Dendritic cell treated with granulocyte-macrophage colony-stimulating factor and Interleukin-4, amounts not matched to agents 40 ng/mL and 50 ng/mL, for 4 days (primary cell): ENCODE data around the gene LYZ.

Experiments used
- H3K27ac Mint-ChIP-seq: one replicate; pipeline ENCODE4 v1.8.0; 2022; ENCODE audit warnings: mild to moderate bottlenecking, mixed read lengths
- H3K27me3 Mint-ChIP-seq: one replicate; pipeline ENCODE4 v1.8.0; 2022; ENCODE audit warnings: mild to moderate bottlenecking, mixed read lengths
- H3K36me3 Mint-ChIP-seq: one replicate; pipeline ENCODE4 v1.8.0; 2022; ENCODE audit warnings: low read depth, mixed read lengths
- H3K4me1 Mint-ChIP-seq: one replicate; pipeline ENCODE4 v1.8.0; 2022; ENCODE audit warnings: low read depth, mixed read lengths
- H3K4me3 Mint-ChIP-seq: one replicate; pipeline ENCODE4 v1.8.0; 2022; ENCODE audit warnings: mild to moderate bottlenecking, moderate library complexity, mixed read lengths
- H3K9me3 Mint-ChIP-seq: one replicate; pipeline ENCODE4 v1.8.0; 2022; ENCODE audit warnings: mixed read lengths
- intact Hi-C: fragments of 100-400 bp; cut with micrococcal nuclease; formaldehyde crosslinking; loops from one replicate; pipeline ENCODE4 v1.15.0; 2022

LYZ gene

GRCh38 chr12:69331519-69331908 is 16.7 kb upstream of the LYZ start:
- H3K4me3 Mint-ChIP-seq: peak overlapping the region; percentile 69
- peak overlapping the region; percentile 85 for H3K27ac Mint-ChIP-seq
- H3K9me3 Mint-ChIP-seq: no peaks in the 10 kb centered on the region
- H3K36me3 Mint-ChIP-seq: no peaks in the 10 kb centered on the region
- intact Hi-C loops: no loop called here
- peaks cover 65% of the 10 kb centered on the region for H3K4me1 Mint-ChIP-seq
- no peaks in the 10 kb centered on the region for H3K27me3 Mint-ChIP-seq

DNA sequence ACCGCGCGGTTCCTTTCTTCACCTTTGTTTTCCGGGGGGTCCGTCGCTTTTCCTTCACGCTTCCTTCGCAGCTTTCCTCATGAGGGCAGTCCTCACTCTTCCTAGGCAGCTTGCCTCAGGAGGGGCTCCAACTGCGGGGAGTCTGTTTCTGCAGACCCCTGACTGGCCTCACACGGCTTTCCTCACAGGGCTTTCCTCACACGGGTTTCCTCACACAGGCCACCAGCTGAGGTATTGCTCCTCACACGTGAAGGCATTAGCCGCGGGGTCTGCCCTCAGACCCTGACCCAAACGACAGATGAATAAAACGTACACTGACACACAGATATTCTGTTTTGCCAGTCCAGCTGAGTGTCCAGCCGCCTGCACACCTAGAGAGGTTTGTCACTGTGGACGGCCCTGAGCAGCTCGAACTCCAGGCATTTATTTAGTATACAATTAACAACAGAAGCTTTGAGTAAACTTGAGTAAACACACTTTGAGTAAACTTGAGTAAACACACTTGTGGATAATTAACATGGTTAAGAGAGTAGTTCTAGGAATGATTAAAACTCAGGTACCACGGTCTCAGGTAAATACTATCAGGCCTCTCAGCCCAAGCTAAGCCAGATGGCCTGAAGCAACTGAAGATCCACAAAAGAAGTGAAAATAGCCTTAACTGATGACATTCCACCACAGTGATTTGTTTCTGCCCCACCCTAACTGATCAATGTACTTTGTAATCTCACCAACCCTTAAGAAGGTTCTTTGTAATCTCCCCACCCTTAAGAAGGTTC is 16.1 kb upstream of the LYZ start:
- Mint-ChIP-seq H3K9me3 (no peaks in the 10 kb centered on the region), H3K36me3 (no peaks in the 10 kb centered on the region), H3K4me1 (peaks cover 68% of the 10 kb centered on the region), H3K27me3 (no peaks in the 10 kb centered on the region), H3K27ac (peak overlapping the region; percentile 85), H3K4me3 (peak overlapping the region; percentile 69)
- intact Hi-C loops: no loop called here

GRCh38 chr12:69332815-69333358 is 15.3 kb upstream of the LYZ start:
- peaks cover 69% of the 10 kb centered on the region for H3K4me1 Mint-ChIP-seq
- no peak overlapping the region for H3K4me3 Mint-ChIP-seq
- H3K27ac Mint-ChIP-seq: peak overlapping the region; percentile 85
- no peaks in the 10 kb centered on the region for H3K27me3 Mint-ChIP-seq
- intact Hi-C loops: no loop called here
- H3K36me3 Mint-ChIP-seq: no peaks in the 10 kb centered on the region
- no peaks in the 10 kb centered on the region for H3K9me3 Mint-ChIP-seq

- Mint-ChIP-seq H3K36me3 (no peaks in the 10 kb centered on the region), H3K27me3 (no peaks in the 10 kb centered on the region), H3K9me3 (no peaks in the 10 kb centered on the region), H3K4me1 (peaks cover 73% of the 10 kb centered on the region), H3K4me3 (no peak overlapping the region), H3K27ac (peak overlapping the region; percentile 32)
- intact Hi-C loops: no loop called here
Measured at GRCh38 chr12:69334158-69334557, 14.0 kb upstream of the LYZ start.

DNA sequence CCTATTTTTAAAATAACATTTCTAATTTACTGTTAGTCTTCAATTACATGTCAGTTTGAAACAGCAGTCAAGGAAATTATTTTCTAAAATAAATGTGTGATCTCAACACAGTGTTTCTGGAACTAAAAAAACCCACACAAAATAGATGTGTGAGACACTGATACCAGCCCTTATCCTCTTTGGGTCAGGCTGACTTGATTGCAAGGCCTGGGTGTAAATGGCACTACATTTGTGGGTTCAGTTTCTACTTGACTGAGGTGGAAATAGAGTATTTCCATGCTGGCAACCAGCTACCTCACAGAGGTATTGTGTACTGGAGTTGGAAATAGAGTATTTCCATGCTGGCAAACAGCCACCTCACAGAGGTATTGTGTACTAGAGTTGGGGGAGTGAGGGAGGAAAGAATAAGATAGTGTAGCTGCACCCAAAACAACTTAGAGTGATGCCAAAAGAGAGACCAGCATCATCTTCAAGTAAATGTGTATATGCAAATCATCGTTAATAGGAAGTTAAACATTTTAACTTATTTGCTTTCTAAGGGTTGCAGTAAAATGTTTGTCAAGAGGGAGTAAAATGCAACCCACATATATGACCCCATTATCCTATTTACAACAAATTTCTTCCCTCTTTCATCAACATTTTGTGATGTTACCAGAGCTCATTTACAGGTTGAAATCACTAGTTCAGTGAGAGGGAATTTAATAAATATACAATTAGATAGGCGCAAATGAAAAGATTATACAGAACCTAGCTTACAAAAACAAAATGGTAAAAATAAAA is 10.7 kb upstream of the LYZ start:
- no peaks in the 10 kb centered on the region for H3K9me3 Mint-ChIP-seq
- H3K27me3 Mint-ChIP-seq: no peaks in the 10 kb centered on the region
- H3K4me3 Mint-ChIP-seq: peak overlapping the region; percentile 17
- intact Hi-C loops: loop anchor here (1.0 kb wide), 1 partner anchor 11 kb away; the partner anchor contains the start of gene LYZ
- H3K27ac Mint-ChIP-seq: peak overlapping the region; percentile 82
- H3K36me3 Mint-ChIP-seq: no peaks in the 10 kb centered on the region
- H3K4me1 Mint-ChIP-seq: peaks cover 81% of the 10 kb centered on the region

DNA sequence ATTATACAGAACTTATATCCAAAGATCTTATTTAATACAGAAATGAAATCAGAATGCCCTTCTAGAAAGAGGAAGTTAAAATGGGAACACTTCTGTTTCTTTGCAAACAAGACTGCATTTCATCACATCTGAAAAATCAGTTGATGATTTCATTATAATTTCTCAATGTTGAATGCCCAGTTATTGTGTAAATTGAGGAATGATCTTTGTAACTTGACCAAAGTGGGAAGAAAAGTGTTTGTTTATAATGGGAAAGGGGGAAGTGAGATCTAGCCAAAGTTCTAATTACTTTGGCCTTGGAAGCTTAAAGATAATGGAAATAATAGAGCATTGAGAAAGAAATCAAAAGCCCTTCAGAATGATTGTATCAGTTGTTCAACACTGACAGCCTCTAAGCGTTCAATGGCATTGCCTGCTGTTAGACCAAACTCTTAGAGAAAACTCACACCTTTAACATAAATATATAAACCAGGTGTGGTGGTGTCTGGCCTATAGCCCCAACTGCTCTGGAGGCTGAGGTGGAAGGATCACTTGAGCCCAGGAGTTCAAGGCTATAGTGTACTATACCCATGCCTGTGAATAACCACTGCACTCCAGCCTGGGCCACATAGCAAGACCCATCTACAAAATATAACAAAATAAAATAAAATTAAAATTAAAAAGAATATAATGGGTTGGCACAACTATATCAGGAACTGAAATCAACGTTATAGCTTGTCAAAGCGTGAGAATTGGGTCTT is 9.9 kb upstream of the LYZ start:
- Mint-ChIP-seq H3K4me1 (peaks cover 81% of the 10 kb centered on the region), H3K27ac (peak overlapping the region; percentile 82), H3K9me3 (no peaks in the 10 kb centered on the region), H3K4me3 (peak overlapping the region; percentile 21), H3K36me3 (no peaks in the 10 kb centered on the region), H3K27me3 (no peaks in the 10 kb centered on the region)
- intact Hi-C loops: loop anchor here (1.0 kb wide), 1 partner anchor 10 kb away; the partner anchor contains the start of gene LYZ

GRCh38 chr12:69338936-69339335 is 9.2 kb upstream of the LYZ start:
- H3K4me1 Mint-ChIP-seq: peaks cover 85% of the 10 kb centered on the region
- no peaks in the 10 kb centered on the region for H3K27me3 Mint-ChIP-seq
- peak overlapping the region; percentile 82 for H3K27ac Mint-ChIP-seq
- H3K4me3 Mint-ChIP-seq: no peak overlapping the region
- no peaks in the 10 kb centered on the region for H3K36me3 Mint-ChIP-seq
- intact Hi-C loops: loop anchor here (1.0 kb wide), 1 partner anchor 9 kb away; the partner anchor contains the start of gene LYZ
- H3K9me3 Mint-ChIP-seq: no peaks in the 10 kb centered on the region

- peak overlapping the region; percentile 82 for H3K27ac Mint-ChIP-seq
- no peaks in the 10 kb centered on the region for H3K36me3 Mint-ChIP-seq
- intact Hi-C loops: no loop called here
- H3K4me3 Mint-ChIP-seq: no peak overlapping the region
- no peaks in the 10 kb centered on the region for H3K9me3 Mint-ChIP-seq
- peaks cover 84% of the 10 kb centered on the region for H3K4me1 Mint-ChIP-seq
- H3K27me3 Mint-ChIP-seq: no peaks in the 10 kb centered on the region
Measured at GRCh38 chr12:69339999-69340398, 8.2 kb upstream of the LYZ start.

GRCh38 chr12:69341328-69341727 is 6.9 kb upstream of the LYZ start:
- H3K27me3 Mint-ChIP-seq: no peaks in the 10 kb centered on the region
- H3K27ac Mint-ChIP-seq: peak overlapping the region; percentile 67
- intact Hi-C loops: no loop called here
- peaks cover 87% of the 10 kb centered on the region for H3K4me1 Mint-ChIP-seq
- H3K36me3 Mint-ChIP-seq: no peaks in the 10 kb centered on the region
- H3K4me3 Mint-ChIP-seq: peak overlapping the region; percentile 67
- no peaks in the 10 kb centered on the region for H3K9me3 Mint-ChIP-seq

- H3K4me1 Mint-ChIP-seq: peaks cover 82% of the 10 kb centered on the region
- H3K27me3 Mint-ChIP-seq: no peaks in the 10 kb centered on the region
- peak overlapping the region; percentile 67 for H3K27ac Mint-ChIP-seq
- intact Hi-C loops: no loop called here
- no peaks in the 10 kb centered on the region for H3K36me3 Mint-ChIP-seq
- H3K9me3 Mint-ChIP-seq: no peaks in the 10 kb centered on the region
- H3K4me3 Mint-ChIP-seq: no peak overlapping the region
Measured at GRCh38 chr12:69342421-69342820, 5.8 kb upstream of the LYZ start.

DNA sequence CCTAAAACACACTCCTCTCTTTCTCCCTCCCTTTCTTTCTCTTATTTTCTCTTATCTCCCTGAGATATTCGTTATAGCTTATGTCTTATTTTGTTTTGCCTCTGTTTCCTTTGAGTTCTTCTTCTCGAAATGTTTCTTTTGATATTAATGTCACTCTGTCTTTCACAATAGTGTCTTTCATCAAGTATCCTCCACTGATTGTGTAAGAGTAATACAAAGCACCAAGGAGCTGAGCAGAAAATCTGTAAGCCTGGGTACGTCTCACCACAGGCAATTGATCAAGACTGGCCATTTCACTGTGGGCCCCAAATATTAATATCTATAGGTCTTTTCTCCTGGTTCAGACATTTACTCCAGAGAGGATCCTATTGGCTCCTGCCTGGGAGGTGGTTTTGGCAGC is 4.8 kb upstream of the LYZ start:
- peaks cover 4% of the 10 kb centered on the region for H3K36me3 Mint-ChIP-seq
- peaks cover 72% of the 10 kb centered on the region for H3K4me1 Mint-ChIP-seq
- no peaks in the 10 kb centered on the region for H3K9me3 Mint-ChIP-seq
- intact Hi-C loops: no loop called here
- H3K4me3 Mint-ChIP-seq: no peak overlapping the region
- peak overlapping the region; percentile 67 for H3K27ac Mint-ChIP-seq
- no peaks in the 10 kb centered on the region for H3K27me3 Mint-ChIP-seq

GRCh38 chr12:69343885-69344612 is 4.1 kb upstream of the LYZ start:
- H3K27ac Mint-ChIP-seq: peak overlapping the region; percentile 67
- H3K27me3 Mint-ChIP-seq: no peaks in the 10 kb centered on the region
- no peaks in the 10 kb centered on the region for H3K9me3 Mint-ChIP-seq
- intact Hi-C loops: no loop called here
- peaks cover 7% of the 10 kb centered on the region for H3K36me3 Mint-ChIP-seq
- no peak overlapping the region for H3K4me3 Mint-ChIP-seq
- H3K4me1 Mint-ChIP-seq: peaks cover 68% of the 10 kb centered on the region

GRCh38 chr12:69345077-69345476 is 3.1 kb upstream of the LYZ start:
- no peak overlapping the region for H3K4me3 Mint-ChIP-seq
- intact Hi-C loops: no loop called here
- H3K27me3 Mint-ChIP-seq: no peaks in the 10 kb centered on the region
- peak overlapping the region; percentile 67 for H3K27ac Mint-ChIP-seq
- H3K36me3 Mint-ChIP-seq: peaks cover 9% of the 10 kb centered on the region
- no peaks in the 10 kb centered on the region for H3K9me3 Mint-ChIP-seq
- peaks cover 58% of the 10 kb centered on the region for H3K4me1 Mint-ChIP-seq
